ENCODE data around the gene TARBP2. TPM values are rescaled to one million over a fixed set of nuclear protein-coding genes. Genes with fewer than 3 reads are reported as not detected.
"Not testable (repeated sequence)": the region's sequence is repeated elsewhere in the genome, so short reads cannot be mapped to it uniquely, and the experiment has no call there.

TARBP2 gene
- total RNA-seq, 8 experiments from 2014 or later: 24.8 to 56.9 (median 44.5) TPM

GRCh38 chr12:53533471-53533870, 32.4 kb downstream of the TARBP2 start:
- H3K4me1 ChIP-seq (replicated peaks in 1 of 2): peaks cover 5 to 10% of the 10 kb centered on the region in 2 donors
- in situ Hi-C loops (cut with MboI; ENCODE audit: low pct_unique_long_range_greater_than_20kb in 2 of 9, low sequenced_read_pairs in 9 of 9, unreplicated experiment in 9 of 9): loop anchor here in 2 of 9 experiments (25.0 kb wide), 1 partner anchor 129 kb away; no protein-coding TSS in a partner anchor
- no peak overlapping the region for H3K27ac ChIP-seq
- no peak for ATAC-seq (replicated peaks in 6 of 8)
- 40 to 100% (median 82%) methylated on average over 1 to 2 of the region's 2 CpGs; no CpG with 5 or more reads in 2 of the 10 experiments for WGBS, 10 experiments
- no peak overlapping the region for H3K4me3 ChIP-seq

- Histone ChIP-seq H3K4me1 (replicated peaks in 1 of 2) (peaks cover 13 to 18% of the 10 kb centered on the region in 2 donors), H3K4me3 (no peak overlapping the region), H3K27ac (no peak overlapping the region)
- 63 to 100% (median 100%) methylated on average over 1 to 3 of the region's 3 CpGs; no CpG with 5 or more reads in 2 of the 10 experiments for WGBS, 10 experiments
- ATAC-seq (replicated peaks in 6 of 8): no peak
- in situ Hi-C loops (cut with MboI; ENCODE audit: low pct_unique_long_range_greater_than_20kb in 2 of 9, low sequenced_read_pairs in 9 of 9, unreplicated experiment in 9 of 9): loop anchor here in 2 of 9 experiments (25.0 kb wide), 1 partner anchor 125 kb away; no protein-coding TSS in a partner anchor
Observed at GRCh38 chr12:53536962-53537361, 35.9 kb downstream of the TARBP2 start.

GRCh38 chr12:53538209-53538689, 37.2 kb downstream of the TARBP2 start:
- in situ Hi-C loops (cut with MboI; ENCODE audit: low pct_unique_long_range_greater_than_20kb in 2 of 9, low sequenced_read_pairs in 9 of 9, unreplicated experiment in 9 of 9): loop anchor here in 2 of 9 experiments (25.0 kb wide), 1 partner anchor 124 kb away; no protein-coding TSS in a partner anchor
- ATAC-seq (replicated peaks in 6 of 8): peak; percentile 39 to 99 (median 99)
- Histone ChIP-seq H3K4me3 (no peak overlapping the region), H3K4me1 (replicated peaks in 1 of 2) (peaks cover 13 to 18% of the 10 kb centered on the region in 2 donors), H3K27ac (peak overlapping the region; percentile 65 to 92)
- WGBS, 10 experiments: 0 to 50% (median 0%) methylated on average over 1 of the region's 1 CpG; no CpG with 5 or more reads in 6 of the 10 experiments

- ATAC-seq (replicated peaks in 6 of 8): no peak
- in situ Hi-C loops (cut with MboI; ENCODE audit: low pct_unique_long_range_greater_than_20kb in 2 of 9, low sequenced_read_pairs in 9 of 9, unreplicated experiment in 9 of 9): loop anchor here in 2 of 9 experiments (25.0 kb wide), 1 partner anchor 123 kb away; no protein-coding TSS in a partner anchor
- no peak overlapping the region for H3K4me3 ChIP-seq
- peak overlapping the region in 1 of 2 donors; percentile 92 for H3K27ac ChIP-seq
- WGBS, 10 experiments: 90 to 100% (median 97%) methylated on average over 1 to 3 of the region's 3 CpGs; no CpG with 5 or more reads in 4 of the 10 experiments
- peaks cover 13 to 18% of the 10 kb centered on the region in 2 donors for H3K4me1 ChIP-seq (replicated peaks in 1 of 2)
Observed at GRCh38 chr12:53539526-53539925, 38.4 kb downstream of the TARBP2 start.

GRCh38 chr12:53543539-53543938, 42.5 kb downstream of the TARBP2 start:
- no peak overlapping the region for H3K4me3 ChIP-seq
- H3K27ac ChIP-seq: no peak overlapping the region
- WGBS, 10 experiments: 13 to 62% (median 39%) methylated on average over 2 to 5 of the region's 5 CpGs; no CpG with 5 or more reads in 1 of the 10 experiments
- H3K4me1 ChIP-seq (replicated peaks in 1 of 2): peaks cover 7 to 8% of the 10 kb centered on the region in 2 donors
- ATAC-seq (replicated peaks in 6 of 8): peak; percentile 66 to 96 (median 90)
- in situ Hi-C loops (cut with MboI; ENCODE audit: low pct_unique_long_range_greater_than_20kb in 2 of 9, low sequenced_read_pairs in 9 of 9, unreplicated experiment in 9 of 9): loop anchor here in 4 of 9 experiments (10.0 to 25.0 kb wide), 2 partner anchors 119 to 131 kb away; partner anchors contain the start of gene ATP5MC2 (in 2 of the 4)

- in situ Hi-C loops (cut with MboI; ENCODE audit: low pct_unique_long_range_greater_than_20kb in 2 of 9, low sequenced_read_pairs in 9 of 9, unreplicated experiment in 9 of 9): loop anchor here in 4 of 9 experiments (10.0 to 25.0 kb wide), 2 partner anchors 114 to 126 kb away; partner anchors contain the start of gene ATP5MC2 (in 2 of the 4)
- not testable (repeated sequence) for H3K27ac ChIP-seq
- 93 to 100% (median 96%) methylated on average over 1 to 4 of the region's 6 CpGs; no CpG with 5 or more reads in 3 of the 10 experiments for WGBS, 10 experiments
Observed at GRCh38 chr12:53548354-53548753, 47.3 kb downstream of the TARBP2 start.

GRCh38 chr12:53550131-53550530, 49.0 kb downstream of the TARBP2 start:
- 80 to 100% (median 97%) methylated on average over 2 to 8 of the region's 8 CpGs; no CpG with 5 or more reads in 2 of the 10 experiments for WGBS, 10 experiments
- in situ Hi-C loops (cut with MboI; ENCODE audit: low pct_unique_long_range_greater_than_20kb in 2 of 9, low sequenced_read_pairs in 9 of 9, unreplicated experiment in 9 of 9): not testable (repeated sequence)

More at GRCh38 chr12:53548354-53548753, 47.3 kb downstream of the TARBP2 start:
- not testable (repeated sequence) for H3K4me3 ChIP-seq; H3K4me1 ChIP-seq (replicated peaks in 1 of 2); ATAC-seq (replicated peaks in 6 of 8)

GRCh38 chr12:53550595-53550994, 49.5 kb downstream of the TARBP2 start:
- no peak for ATAC-seq (replicated peaks in 6 of 8)
- H3K27ac ChIP-seq: no peak overlapping the region
- no peak overlapping the region for H3K4me3 ChIP-seq
- 73 to 100% (median 100%) methylated on average over 1 of the region's 1 CpG; no CpG with 5 or more reads in 3 of the 10 experiments for WGBS, 10 experiments
- no peaks in the 10 kb centered on the region for H3K4me1 ChIP-seq (replicated peaks in 1 of 2)
- in situ Hi-C loops (cut with MboI; ENCODE audit: low pct_unique_long_range_greater_than_20kb in 2 of 9, low sequenced_read_pairs in 9 of 9, unreplicated experiment in 9 of 9): no loop called here

More at GRCh38 chr12:53550131-53550530, 49.0 kb downstream of the TARBP2 start:
- ATAC-seq (replicated peaks in 6 of 8); H3K27ac ChIP-seq; H3K4me1 ChIP-seq (replicated peaks in 1 of 2); H3K4me3 ChIP-seq: not testable (repeated sequence)

- Histone ChIP-seq H3K27ac (no peak overlapping the region), H3K4me1 (replicated peaks in 1 of 2) (no peaks in the 10 kb centered on the region), H3K4me3 (no peak overlapping the region)
- in situ Hi-C loops (cut with MboI; ENCODE audit: low pct_unique_long_range_greater_than_20kb in 2 of 9, low sequenced_read_pairs in 9 of 9, unreplicated experiment in 9 of 9): no loop called here
- WGBS, 10 experiments: 22 to 100% (median 94%) methylated on average over 1 to 2 of the region's 2 CpGs; no CpG with 5 or more reads in 3 of the 10 experiments
- peak in 1 of 8 experiments; percentile 65 for ATAC-seq (replicated peaks in 6 of 8)
Observed at GRCh38 chr12:53551889-53552291, 50.8 kb downstream of the TARBP2 start.

- in situ Hi-C loops (cut with MboI; ENCODE audit: low pct_unique_long_range_greater_than_20kb in 2 of 9, low sequenced_read_pairs in 9 of 9, unreplicated experiment in 9 of 9): no loop called here
- WGBS, 10 experiments: 67 to 100% (median 76%) methylated on average over 5 to 11 of the region's 14 CpGs
- no peak for ATAC-seq (replicated peaks in 6 of 8)
- Histone ChIP-seq H3K27ac (no peak overlapping the region), H3K4me3 (no peak overlapping the region), H3K4me1 (replicated peaks in 1 of 2) (no peaks in the 10 kb centered on the region)
Observed at GRCh38 chr12:53552361-53553327, 51.6 kb downstream of the TARBP2 start.
